H1 (cell line): ENCODE results near the gene CCL22. TPM values are rescaled to one million over a fixed set of nuclear protein-coding genes. Genes with fewer than 3 reads are reported as not detected.

ENCODE experiments used
- CTCF ChIA-PET: fragments of 300-600 bp; sonication (Branson Sonifier 250); formaldehyde crosslinking; loops from one replicate; lab custom pipeline; 2021; ENCODE audit not compliant: partially characterized antibody; lab: Charles Lee
- POLR2A ChIA-PET: fragments of 300-600 bp; sonication (Branson Sonifier 250); formaldehyde crosslinking; loops from one replicate; lab custom pipeline; 2021; ENCODE audit warnings: inconsistent platforms; ENCODE audit not compliant: partially characterized antibody; lab: Charles Lee
- DNase-seq, 2 experiments: peaks; one replicate each; pipeline versions ENCODE4 v3.0.0 to v3.0.0-alpha.2; 2010 to 2022; ENCODE audit warnings: low spot score in 2 of 2, low read depth in 1 of 2, mixed read lengths in 1 of 2
- FAIRE-seq: peaks from 2 replicates; lab custom pipeline; 2011; peaks lifted over from hg19 to GRCh38; lab: Jason Lieb, UNC
- H2AFZ ChIP-seq: 2 replicates; pipeline ENCODE4 v1.8.1; 2012; ENCODE audit warnings: low read length, inconsistent platforms
- H2AK5ac ChIP-seq: 2 replicates; pipeline ENCODE4 v1.6.1; 2013; ENCODE audit warnings: low read depth, low read length
- H2BK120ac ChIP-seq: replicated peaks from 2 replicates; pipeline ENCODE3; 2013; ENCODE audit warnings: low read depth, low read length, inconsistent platforms
- H2BK12ac ChIP-seq: 2 replicates; pipeline ENCODE4 v1.6.1; 2013; ENCODE audit warnings: low read depth, low read length
- H2BK15ac ChIP-seq: 2 replicates; pipeline ENCODE4 v1.6.1; 2013; ENCODE audit warnings: low read length
- H2BK20ac ChIP-seq: 2 replicates; pipeline ENCODE4 v1.6.1; 2013; ENCODE audit warnings: low read length
- H2BK5ac ChIP-seq: 2 replicates; pipeline ENCODE4 v1.6.1; 2013; ENCODE audit warnings: low read depth, low read length
- H3K14ac ChIP-seq: 2 replicates; pipeline ENCODE4 v1.6.1; 2013; ENCODE audit warnings: inconsistent platforms; ENCODE audit not compliant: insufficient read length
- H3K18ac ChIP-seq: 2 replicates; pipeline ENCODE4 v1.6.1; 2013; ENCODE audit warnings: low read length; ENCODE audit errors: extremely low read depth
- H3K23ac ChIP-seq: 2 replicates; pipeline ENCODE4 v1.6.1; 2013; ENCODE audit warnings: inconsistent platforms; ENCODE audit not compliant: insufficient read length
- H3K23me2 ChIP-seq: 2 replicates; pipeline ENCODE4 v1.6.1; 2013; ENCODE audit warnings: low read depth, low read length
- H3K27ac ChIP-seq: 2 replicates; pipeline ENCODE4 v1.6.1; 2011; ENCODE audit warnings: low read depth, low read length, inconsistent platforms
- H3K27me3 ChIP-seq, 4 experiments: replicated peaks in 1 of 4; 1 replicate in 1 of 4; 2 replicates in 3 of 4; pipeline versions ENCODE4 v1.6.1 to v1.8.1; 2011 to 2013; ENCODE audit warnings: low read length in 3 of 4, mild to moderate bottlenecking in 3 of 4, inconsistent platforms in 2 of 4, mixed read lengths in 2 of 4, moderate library complexity in 1 of 4; ENCODE audit not compliant: control insufficient read depth in 3 of 4, insufficient read depth in 3 of 4; ENCODE audit errors: extremely low read depth in 1 of 4
- H3K36me3 ChIP-seq, 4 experiments: 2 replicates each; pipeline versions ENCODE4 v1.6.1 to v1.8.1; 2011 to 2013; ENCODE audit warnings: mild to moderate bottlenecking in 4 of 4, low read length in 3 of 4, moderate library complexity in 2 of 4, control low read depth in 1 of 4, inconsistent platforms in 1 of 4; ENCODE audit not compliant: insufficient read depth in 4 of 4, control insufficient read depth in 2 of 4
- H3K4ac ChIP-seq: replicated peaks from 2 replicates; pipeline ENCODE3; 2013; ENCODE audit warnings: low read length, low read depth, mixed read lengths, inconsistent platforms; ENCODE audit not compliant: insufficient read length
- H3K4me1 ChIP-seq, 4 experiments: replicated peaks in 1 of 4; 1 replicate in 1 of 4; 2 replicates in 3 of 4; pipeline versions ENCODE4 v1.6.1 to v1.8.1; 2011 to 2013; ENCODE audit warnings: low read length in 3 of 4, inconsistent platforms in 2 of 4, mixed read lengths in 1 of 4; ENCODE audit not compliant: insufficient read depth in 4 of 4, control insufficient read depth in 3 of 4
- H3K4me2 ChIP-seq, 2 experiments: 2 replicates each; pipeline versions ENCODE4 v1.6.1 to v1.8.1; 2011 to 2013; ENCODE audit warnings: low read depth in 2 of 2, low read length in 2 of 2, control low read depth in 1 of 2, inconsistent platforms in 1 of 2, mild to moderate bottlenecking in 1 of 2; ENCODE audit not compliant: insufficient read depth in 1 of 2
- H3K4me3 ChIP-seq, 4 experiments: fragments of 200-600, 300-600 bp in 1 of 4; sonication (generic), shearing (Covaris generic), sonication (Bioruptor Twin) in 1 of 4; 2 replicates each; pipeline versions ENCODE4 v1.5.1 to v1.8.1; 2011 to 2016; ENCODE audit warnings: low read length in 4 of 4, low read depth in 3 of 4, control low read depth in 2 of 4, inconsistent platforms in 2 of 4, mild to moderate bottlenecking in 2 of 4, mixed read lengths in 1 of 4, moderate library complexity in 1 of 4; ENCODE audit not compliant: insufficient read depth in 2 of 4; ENCODE audit errors: extremely low read depth in 1 of 4
- H3K56ac ChIP-seq: replicated peaks from 2 replicates; pipeline ENCODE3; 2013; ENCODE audit warnings: low read depth, mild to moderate bottlenecking, mixed read lengths, low read length, inconsistent platforms; ENCODE audit not compliant: insufficient read length
- H3K79me1 ChIP-seq: 2 replicates; pipeline ENCODE4 v1.6.1; 2013; ENCODE audit warnings: low read depth, low read length, control low read depth
- H3K79me2 ChIP-seq, 2 experiments: 2 replicates each; pipeline versions ENCODE4 v1.6.1 to v1.8.1; 2012 to 2013; ENCODE audit warnings: low read length in 2 of 2, mild to moderate bottlenecking in 2 of 2, inconsistent platforms in 1 of 2; ENCODE audit not compliant: insufficient read depth in 2 of 2, control insufficient read depth in 1 of 2
- H3K9ac ChIP-seq, 4 experiments: replicated peaks in 1 of 4; 1 replicate in 1 of 4; 2 replicates in 3 of 4; pipeline versions ENCODE4 v1.6.1 to v1.8.1; 2011 to 2013; ENCODE audit warnings: low read depth in 3 of 4, low read length in 3 of 4, control low read depth in 2 of 4, mild to moderate bottlenecking in 2 of 4, moderate library complexity in 2 of 4, inconsistent platforms in 1 of 4; ENCODE audit errors: extremely low read depth in 1 of 4
- H3K9me3 ChIP-seq, 2 experiments: 2 replicates each; pipeline versions ENCODE4 v1.6.1 to v1.8.1; 2012 to 2013; ENCODE audit warnings: mild to moderate bottlenecking in 2 of 2, moderate library complexity in 2 of 2, control low read depth in 1 of 2, inconsistent platforms in 1 of 2, low read depth in 1 of 2, low read length in 1 of 2, mixed read lengths in 1 of 2; ENCODE audit not compliant: insufficient read depth in 2 of 2
- H4K20me1 ChIP-seq, 2 experiments: replicated peaks in 1 of 2; 2 replicates each; pipeline versions ENCODE3 to v1.8.1; 2011 to 2013; ENCODE audit warnings: inconsistent platforms in 2 of 2, low read length in 2 of 2, mild to moderate bottlenecking in 1 of 2; ENCODE audit not compliant: insufficient read depth in 2 of 2, control insufficient read depth in 1 of 2
- H4K5ac ChIP-seq: 2 replicates; pipeline ENCODE4 v1.6.1; 2013; ENCODE audit warnings: low read length, low read depth, mixed read lengths, inconsistent platforms; ENCODE audit not compliant: insufficient read length
- H4K8ac ChIP-seq: 2 replicates; pipeline ENCODE4 v1.8.0; 2013; ENCODE audit warnings: mild to moderate bottlenecking, moderate library complexity, low read length, inconsistent platforms; ENCODE audit not compliant: insufficient read depth; ENCODE audit errors: extremely low read depth
- H4K91ac ChIP-seq: replicated peaks from 2 replicates; pipeline ENCODE3; 2013; ENCODE audit warnings: low read length, mixed read lengths, inconsistent platforms; ENCODE audit not compliant: insufficient read length
- ASH2L ChIP-seq: fragments of 200-600, 300-600 bp; sonication (generic); IDR thresholded peaks from one replicate; pipeline ENCODE4 v1.7.1; 2017; ENCODE audit warnings: low read length
- KDM5A ChIP-seq: fragments of 200-600 bp; IDR thresholded peaks from 2 replicates; pipeline ENCODE4 v1.7.1; 2012; ENCODE audit warnings: mild to moderate bottlenecking, low read length, inconsistent platforms, mixed read lengths
- RNF2 ChIP-seq: fragments of 200-900, 300-1000 bp; sonication (generic); IDR thresholded peaks from 2 replicates; pipeline ENCODE4 v1.7.1; 2016; ENCODE audit warnings: borderline replicate concordance, low read depth, mild to moderate bottlenecking, antibody characterized with exemption, low read length; ENCODE audit not compliant: poor library complexity, severe bottlenecking; ENCODE audit errors: missing control alignments
- SP1 ChIP-seq: IDR thresholded peaks from 2 replicates; pipeline ENCODE4 v1.6.1; 2011; ENCODE audit warnings: low read depth, low read length
- SP4 ChIP-seq: IDR thresholded peaks from 2 replicates; pipeline ENCODE4 v1.6.1; 2012; ENCODE audit warnings: low read length, inconsistent platforms
- TAF7 ChIP-seq: optimal IDR thresholded peaks from 2 replicates; pipeline ENCODE3; 2011; ENCODE audit warnings: low read depth, mild to moderate bottlenecking, inconsistent platforms, low read length, moderate library complexity, borderline replicate concordance
- TCF12 ChIP-seq: IDR thresholded peaks from 2 replicates; pipeline ENCODE4 v1.6.1; 2011; ENCODE audit warnings: low read depth, mild to moderate bottlenecking, low read length
- TEAD4 ChIP-seq: IDR thresholded peaks from 2 replicates; pipeline ENCODE4 v1.6.1; 2012; ENCODE audit warnings: low read depth, low read length, inconsistent platforms, mixed read lengths
- WGBS, 2 experiments: shearing (Covaris generic) in 1 of 2; methylation state at CpG; one replicate each; pipeline versions ENCODE4 v1.1.6 to v1.1.7; 2013 to 2015; ENCODE audit warnings: low lambda C conversion rate in 2 of 2, mixed read lengths in 2 of 2, inconsistent platforms in 1 of 2, low coverage in 1 of 2, missing lambda C conversion rate in 1 of 2; ENCODE audit not compliant: insufficient replicate concordance in 2 of 2, insufficient coverage in 1 of 2, insufficient read length in 1 of 2; ENCODE audit errors: extremely low coverage in 1 of 2, missing lambda C conversion rate in 1 of 2; 5-methylcytosine and 5-hydroxymethylcytosine counted together
- polyA plus RNA-seq, 7 experiments: library from polyadenylated mRNA; depleted of rRNA in 3 of 7; stranded (reverse) in 5 of 7; unstranded in 2 of 7; fragments of >200 nt in 5 of 7; fragments of 200-250 nt in 2 of 7; gene quantifications; 1 replicate in 5 of 7; 2 replicates in 1 of 7; 4 replicates in 1 of 7; pipeline versions ENCODE4 v1.2.1 to v1.2.3, GENCODE V29; 2011 to 2013; ENCODE audit warnings: missing spikeins in 2 of 7, mixed read lengths in 2 of 7
- total RNA-seq: library from RNA; stranded (reverse); fragmentation: NEBNext Ultra II Directional; extraction: Animal tissue kit (Norgen Biotek cat#: 25700); gene quantifications from 2 replicates; pipeline ENCODE4 v1.2.1, GENCODE V29; 2021

Gene CCL22
- total and polyA plus RNA-seq, 2 of the 8 experiments (the other 6 are each of a cell fraction or from before 2014, with no cell fraction given): not detected

DNA sequence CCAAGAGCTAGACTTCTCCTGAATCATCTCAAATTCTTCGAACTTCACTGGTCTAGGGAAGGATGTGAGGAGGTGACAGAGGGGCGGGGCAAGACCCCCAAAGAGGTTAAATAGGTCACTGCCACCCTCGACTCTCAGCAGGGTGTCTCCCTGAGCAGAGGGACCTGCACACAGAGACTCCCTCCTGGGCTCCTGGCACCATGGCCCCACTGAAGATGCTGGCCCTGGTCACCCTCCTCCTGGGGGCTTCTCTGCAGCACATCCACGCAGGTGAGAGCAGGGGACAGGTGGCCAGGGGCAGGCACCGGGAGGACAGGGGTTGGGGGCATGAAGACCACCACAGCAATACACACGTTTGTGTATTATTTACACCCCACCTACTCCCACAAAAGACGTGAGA lies 55.1 kb downstream of the CCL22 start:
- no peak overlapping the region for H3K56ac ChIP-seq
- H2BK12ac ChIP-seq: no peak overlapping the region
- no peak overlapping the region for H3K27ac ChIP-seq
- H4K91ac ChIP-seq: no peak overlapping the region
- H3K9ac ChIP-seq: no peak overlapping the region
- H2BK120ac ChIP-seq: no peak overlapping the region
- no peak overlapping the region for H3K4me3 ChIP-seq
- H2BK15ac ChIP-seq: no peak overlapping the region
- H3K79me1 ChIP-seq: no peaks in the 10 kb centered on the region
- no peak overlapping the region for H4K5ac ChIP-seq
- no peak overlapping the region for H3K18ac ChIP-seq
- no peak overlapping the region for H2BK5ac ChIP-seq
- H3K14ac ChIP-seq: no peak overlapping the region
- H3K4me2 ChIP-seq: no peak overlapping the region
- H3K9me3 ChIP-seq: no peaks in the 10 kb centered on the region
- no peaks in the 10 kb centered on the region for H4K20me1 ChIP-seq
- no peak overlapping the region for H3K23ac ChIP-seq
- H3K79me2 ChIP-seq: no peaks in the 10 kb centered on the region
- H3K27me3 ChIP-seq: no peaks in the 10 kb centered on the region
- DNase-seq: no peak
- CTCF ChIA-PET: interaction anchor here (0.7 to 19.2 kb wide), 5 partner anchors 9 to 110 kb away, joined by 3 to 513 read pairs (median 3); partner anchors contain the start of gene CCL17
- FAIRE-seq: no peak
- H2BK20ac ChIP-seq: no peak overlapping the region
- peaks cover 0 to 12% (median 7%) of the 10 kb centered on the region in 4 experiments; a peak in 6 of 7 replicates for H3K4me1 ChIP-seq
- WGBS, 2 experiments: 82% methylated on average over 7 of the region's 7 CpGs; no CpG with 5 or more reads in 1 of the 2 experiments
- H3K4ac ChIP-seq: no peak overlapping the region
- H2AK5ac ChIP-seq: no peak overlapping the region
- POLR2A ChIA-PET: interaction anchor here (0.6 kb wide), 1 partner anchor 558 kb away, joined by 3 read pairs; no protein-coding TSS in a partner anchor
- H4K8ac ChIP-seq: no peak overlapping the region
- H2AFZ ChIP-seq: no peak overlapping the region
- no peaks in the 10 kb centered on the region for H3K36me3 ChIP-seq
- 0 out of 2 replicates have a peak, but pooled peaks cover 3% of the 10 kb centered on the region for H3K23me2 ChIP-seq
- TF ChIP-seq SP1: no peak
- TF ChIP-seq TEAD4: no peak
- no peak for TF ChIP-seq ASH2L
- no peak for TF ChIP-seq RNF2
- TF ChIP-seq KDM5A: no peak
- no peak for TF ChIP-seq SP4
- no peak for TF ChIP-seq TAF7
- TF ChIP-seq TCF12: no peak
